HG02973 (cell line): ENCODE measurements around the gene EXD3.
"Not testable (repeated sequence)": the region's sequence is repeated elsewhere in the genome, so short reads cannot be mapped to it uniquely, and the experiment has no call there.

Experiments used
- ATAC-seq: cut with Tn5 transposase; IDR thresholded peaks from one replicate; pipeline ENCODE4 v1.9.1; 2021; ENCODE audit warnings: moderate library complexity; ENCODE audit not compliant: unreplicated experiment

Gene EXD3

GRCh38 chr9:137396634-137397367, 26.2 kb downstream of the EXD3 start:
- ATAC-seq, result no peak

GRCh38 chr9:137396227-137396626, 26.7 kb downstream of the EXD3 start:
- no peak for ATAC-seq

- no peak for ATAC-seq
Observed at GRCh38 chr9:137395666-137396010, 27.3 kb downstream of the EXD3 start.

- no peak for ATAC-seq
Observed at GRCh38 chr9:137394866-137395665, 27.9 kb downstream of the EXD3 start.

GRCh38 chr9:137393176-137394150, 29.5 kb downstream of the EXD3 start:
- no peak for ATAC-seq

- no peak for ATAC-seq
Observed at GRCh38 chr9:137392232-137393007, 30.5 kb downstream of the EXD3 start.

- no peak for ATAC-seq
Observed at GRCh38 chr9:137391411-137391754, 31.6 kb downstream of the EXD3 start.

- ATAC-seq, result no peak
Observed at GRCh38 chr9:137390553-137391410, 32.2 kb downstream of the EXD3 start.

GRCh38 chr9:137389428-137389746, 33.6 kb downstream of the EXD3 start:
- no peak for ATAC-seq

GRCh38 chr9:137388589-137389427, 34.2 kb downstream of the EXD3 start:
- no peak for ATAC-seq

- ATAC-seq, result no peak
Observed at GRCh38 chr9:137387891-137388560, 34.9 kb downstream of the EXD3 start.

- no peak for ATAC-seq
Observed at GRCh38 chr9:137387114-137387890, 35.7 kb downstream of the EXD3 start.

- not testable (repeated sequence) for ATAC-seq
Observed at GRCh38 chr9:137386507-137387113, 36.4 kb downstream of the EXD3 start.

GRCh38 chr9:137385061-137385655, 37.8 kb downstream of the EXD3 start:
- ATAC-seq, result no peak

- ATAC-seq, result no peak
Observed at GRCh38 chr9:137383784-137384756, 38.9 kb downstream of the EXD3 start.
